Adipose tissue (tissue), 3 donors: ENCODE results near the gene ARID3B. TPM values are rescaled to one million over a fixed set of nuclear protein-coding genes. Genes with fewer than 3 reads are reported as not detected.
"Not testable (repeated sequence)": the region's sequence is repeated elsewhere in the genome, so short reads cannot be mapped to it uniquely, and the experiment has no call there.

Experiments
- H3K27ac ChIP-seq: one replicate; pipeline ENCODE4 v1.5.1; 2013; ENCODE audit warnings: low read depth, low read length
- WGBS, 3 donors: extraction: QIAGEN DNeasy Blood & Tissue Kit; methylation state at CpG; one replicate each; pipeline ENCODE4 v1.1.7; 2013; 5-methylcytosine and 5-hydroxymethylcytosine counted together
- polyA plus RNA-seq, 3 donors: library from polyadenylated mRNA; stranded (reverse); fragments of 200-250 nt; gene quantifications; one replicate each; pipeline ENCODE4 v1.2.3, GENCODE V29; 2013
- donor health status: healthy with polysubstance abuse.
- donor health status: Bipolar disorder and iron deficiency.
- donor health status: healthy.

Gene ARID3B
- polyA plus RNA-seq, 3 donors = 2.1 to 3.0 (median 2.6) TPM

- 64 to 79% (median 73%) methylated on average over 8 of the region's 8 CpGs for WGBS, 3 donors
- no peak overlapping the region for H3K27ac ChIP-seq
Observed at GRCh38 chr15:74529921-74530320, 11.1 kb upstream of the ARID3B start.

- H3K27ac ChIP-seq = no peak overlapping the region
- WGBS, 3 donors = 84 to 97% (median 86%) methylated on average over 2 of the region's 2 CpGs
Observed at GRCh38 chr15:74530771-74531143, 10.3 kb upstream of the ARID3B start.

DNA sequence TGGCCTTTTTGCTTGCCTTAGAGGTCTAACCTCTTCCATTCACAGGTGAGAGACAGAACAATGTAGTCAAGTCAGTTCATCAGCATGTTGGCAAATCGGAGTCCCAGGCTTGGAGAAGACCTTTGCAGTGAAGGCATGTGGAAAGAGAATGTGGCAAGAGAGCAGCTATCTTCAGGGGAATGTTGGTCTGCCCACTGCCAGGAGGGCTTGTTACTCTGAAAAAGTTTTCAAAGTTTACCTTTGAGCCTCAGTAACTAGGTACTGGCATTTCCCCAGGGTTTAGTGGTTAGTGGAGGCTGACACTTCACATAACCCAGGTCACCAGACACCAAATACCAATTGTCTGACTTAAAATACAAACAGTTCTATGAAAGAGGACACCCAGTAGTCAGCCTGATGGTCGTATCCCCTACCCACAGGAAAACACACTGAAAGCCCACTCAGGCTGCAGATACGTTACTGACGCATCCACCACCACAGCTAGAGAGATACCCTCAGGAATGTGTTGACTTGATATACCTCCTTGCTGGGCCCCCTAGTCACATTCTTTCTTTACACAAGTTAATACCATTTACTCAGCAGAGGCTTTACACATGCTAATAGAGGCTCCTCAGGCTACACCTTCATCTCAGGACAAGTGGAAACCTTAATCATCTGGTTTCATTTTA lies 9.7 kb upstream of the ARID3B start:
- no peak overlapping the region for H3K27ac ChIP-seq
- WGBS, 3 donors = 81 to 86% (median 81%) methylated on average over 4 of the region's 4 CpGs

GRCh38 chr15:74535388-74536084 lies 5.5 kb upstream of the ARID3B start:
- WGBS, 3 donors = 63 to 74% (median 71%) methylated on average over 3 of the region's 3 CpGs
- H3K27ac ChIP-seq = no peak overlapping the region

GRCh38 chr15:74537736-74538135 lies 3.3 kb upstream of the ARID3B start:
- no peak overlapping the region for H3K27ac ChIP-seq
- 95 to 98% (median 95%) methylated on average over 1 of the region's 1 CpG for WGBS, 3 donors

DNA sequence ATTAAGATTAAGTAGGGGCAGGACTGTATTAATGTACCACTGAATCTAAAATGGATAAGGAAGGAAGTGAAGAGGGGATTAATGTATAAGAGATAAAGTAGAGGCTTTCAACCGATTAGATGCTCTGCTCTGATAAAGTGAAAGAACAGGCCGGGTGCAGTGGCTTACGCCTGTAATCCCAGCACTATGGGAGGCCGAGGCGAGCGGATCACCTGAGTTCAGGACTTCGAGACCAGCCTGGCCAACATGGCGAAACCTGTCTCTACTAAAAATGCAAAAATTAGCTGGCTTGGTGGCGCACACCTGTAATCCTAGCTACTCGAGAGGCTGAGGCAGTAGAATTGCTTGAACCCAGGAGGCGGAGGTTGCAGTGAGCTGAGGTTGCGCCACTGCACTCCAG lies 1.5 kb upstream of the ARID3B start:
- not testable (repeated sequence) for H3K27ac ChIP-seq
- WGBS, 3 donors = 88 to 93% (median 92%) methylated on average over 12 of the region's 12 CpGs

DNA sequence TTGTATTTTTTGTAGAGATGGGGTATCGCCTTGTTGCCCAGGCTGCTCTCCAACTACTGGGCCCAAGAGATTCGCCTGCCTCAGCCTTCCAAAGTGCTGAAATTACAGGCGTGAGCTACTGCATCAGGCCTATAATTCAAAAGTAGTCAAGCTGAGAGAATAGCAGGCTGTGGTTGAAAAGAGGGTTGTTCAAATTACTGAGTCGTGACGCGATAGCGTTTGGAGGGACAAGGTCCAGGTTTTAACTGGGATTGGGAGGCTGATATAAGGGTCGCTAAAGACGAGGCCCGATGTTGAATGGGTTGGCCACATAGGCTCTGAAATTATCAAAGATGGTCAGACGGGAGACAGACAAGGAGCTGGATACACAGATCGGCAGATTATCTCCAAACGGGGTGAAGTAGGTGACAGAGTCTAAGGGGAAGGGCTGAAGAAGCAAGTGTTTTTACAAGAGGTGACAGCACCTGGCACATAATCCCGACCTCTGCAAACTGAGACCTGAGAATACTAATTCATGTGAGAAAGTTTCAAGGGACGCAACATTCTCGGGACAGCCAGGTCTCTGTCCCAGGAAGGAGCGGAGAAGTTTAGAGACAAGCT lies 759 bp upstream of the ARID3B start:
- no peak overlapping the region for H3K27ac ChIP-seq
- WGBS, 3 donors = 4 to 6% (median 4%) methylated on average over 17 of the region's 17 CpGs

- no peak overlapping the region for H3K27ac ChIP-seq
- WGBS, 3 donors = 2 to 3% (median 3%) methylated on average over 20 to 21 of the region's 21 CpGs
Observed at GRCh38 chr15:74541494-74542165, 610 bp downstream of the ARID3B start.

DNA sequence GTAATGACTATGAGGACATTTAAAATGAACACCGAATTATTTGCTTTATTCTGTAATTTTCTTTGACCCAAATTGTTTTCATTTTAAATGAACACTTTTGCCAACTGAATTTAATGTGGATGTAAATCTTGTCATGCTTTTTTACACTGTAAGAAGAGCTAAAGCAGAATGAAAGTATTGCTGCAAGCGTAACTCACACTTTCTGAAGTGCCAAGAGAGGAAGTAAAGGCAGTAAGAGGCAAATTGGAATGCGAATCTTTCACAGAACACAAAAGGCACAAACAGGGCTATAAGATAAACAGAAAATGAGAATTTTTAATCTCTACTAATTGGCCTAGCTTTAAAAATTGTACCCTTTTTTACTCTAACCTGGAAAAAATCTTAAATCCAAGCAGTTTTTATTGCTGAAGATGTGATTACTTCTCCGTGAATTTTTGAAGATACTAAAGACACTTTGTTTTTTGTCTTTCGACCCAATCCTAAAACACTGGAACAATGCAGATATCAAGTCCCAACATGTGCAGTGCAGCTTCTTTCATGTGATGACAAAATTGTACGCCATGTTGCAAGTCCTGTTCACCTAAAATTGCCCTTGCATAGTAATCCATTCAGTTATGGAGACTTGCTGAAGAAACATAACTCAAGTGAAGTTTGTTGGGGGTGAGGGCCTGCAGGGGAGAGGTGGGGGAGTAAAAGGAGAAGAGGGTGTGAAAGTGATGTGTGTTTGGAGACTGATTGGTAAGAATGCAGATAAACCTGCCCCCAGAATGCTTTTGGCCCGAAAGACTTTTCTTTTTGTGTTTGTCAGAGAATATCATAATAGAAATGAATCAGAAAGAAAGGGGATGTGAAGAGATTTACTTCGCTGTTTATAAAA lies 1.4 kb downstream of the ARID3B start:
- H3K27ac ChIP-seq = no peak overlapping the region
- WGBS, 3 donors = 66 to 70% (median 66%) methylated on average over 8 of the region's 8 CpGs

DNA sequence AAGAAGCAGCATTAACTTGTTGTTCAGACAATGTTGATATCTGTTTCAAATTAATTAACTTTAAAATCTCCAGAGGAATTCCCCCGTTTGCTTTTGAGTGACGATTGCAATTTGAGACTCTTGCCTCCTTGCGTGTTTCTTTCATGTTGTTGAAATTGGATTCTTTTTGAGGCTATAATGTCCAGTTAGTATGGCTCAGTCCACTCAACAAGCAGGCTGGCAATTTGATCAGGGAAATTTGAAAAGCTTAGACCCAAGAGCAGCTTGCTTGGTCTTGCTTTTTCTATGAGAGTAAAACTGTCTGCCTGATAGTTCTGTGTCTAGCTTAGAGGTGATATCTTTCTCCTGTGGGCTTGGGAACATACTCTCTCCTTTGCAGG lies 2.0 kb downstream of the ARID3B start:
- no peak overlapping the region for H3K27ac ChIP-seq
- 42 to 83% (median 80%) methylated on average over 3 of the region's 3 CpGs for WGBS, 3 donors

DNA sequence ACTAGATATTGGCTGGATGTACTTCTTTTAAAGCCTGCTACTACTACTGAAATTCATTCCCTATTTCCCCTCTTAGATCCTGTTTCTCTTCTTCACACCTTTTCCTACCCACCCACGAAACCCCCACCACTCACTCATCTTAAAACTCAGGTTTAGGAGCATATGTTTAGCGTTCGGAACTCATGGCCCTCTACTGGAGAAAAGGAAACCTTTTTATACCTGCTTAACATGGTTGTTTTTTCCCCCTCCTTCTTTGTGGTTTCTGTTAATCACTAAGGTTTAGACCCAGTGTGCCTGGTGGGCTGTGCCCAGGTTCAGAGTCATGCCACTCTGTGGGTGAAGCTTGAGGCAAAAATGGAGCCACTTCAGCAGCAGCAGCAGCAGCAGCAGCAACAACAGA lies 2.6 kb downstream of the ARID3B start:
- 37 to 59% (median 58%) methylated on average over 3 of the region's 3 CpGs for WGBS, 3 donors
- H3K27ac ChIP-seq = no peak overlapping the region

- no peak overlapping the region for H3K27ac ChIP-seq
Observed at GRCh38 chr15:74545086-74545485, 4.1 kb downstream of the ARID3B start.

DNA sequence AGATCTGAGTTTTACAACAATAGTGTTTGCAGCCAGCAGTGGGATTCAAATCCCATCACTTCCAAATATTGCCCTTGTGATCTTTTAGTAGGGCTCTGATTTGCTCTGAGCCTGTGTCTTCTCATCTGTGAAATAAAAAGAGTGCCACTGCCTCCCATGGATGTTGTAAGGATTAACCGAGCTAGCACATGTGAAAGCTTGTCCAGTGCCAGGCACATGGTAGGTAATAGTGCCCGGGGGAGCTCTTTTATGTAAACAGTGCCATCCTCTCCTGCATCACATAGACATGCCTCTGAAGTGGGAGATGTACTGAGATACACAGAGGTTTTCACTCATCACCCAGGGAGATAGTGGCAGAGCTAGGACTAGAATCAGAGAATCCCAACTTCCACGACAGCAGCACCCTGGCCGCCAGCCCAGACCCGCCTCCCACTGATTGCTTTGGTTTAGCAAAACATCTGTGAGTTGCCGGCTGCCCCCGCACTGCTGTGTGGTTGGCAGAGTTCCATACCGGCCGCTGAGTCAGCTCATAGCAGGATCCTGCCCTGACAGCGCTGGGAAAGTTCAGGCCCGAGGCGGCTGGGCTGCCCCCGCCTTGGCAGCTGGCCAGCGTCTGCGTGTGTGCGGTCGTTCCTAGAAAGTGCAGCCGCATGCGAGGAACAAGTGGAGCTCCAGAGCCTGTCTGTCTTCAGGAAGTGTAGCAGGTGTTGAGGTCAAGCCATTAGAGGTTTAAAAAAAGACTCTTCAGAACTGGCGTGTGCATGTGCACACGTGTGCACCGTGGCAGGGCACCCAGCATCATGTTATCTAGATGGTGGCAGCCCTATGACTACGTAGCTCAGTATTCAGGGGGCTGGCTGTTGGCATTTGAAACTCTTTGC lies 5.0 kb downstream of the ARID3B start:
- H3K27ac ChIP-seq = no peak overlapping the region
- 1% methylated on average over 23 of the region's 23 CpGs for WGBS, 3 donors

DNA sequence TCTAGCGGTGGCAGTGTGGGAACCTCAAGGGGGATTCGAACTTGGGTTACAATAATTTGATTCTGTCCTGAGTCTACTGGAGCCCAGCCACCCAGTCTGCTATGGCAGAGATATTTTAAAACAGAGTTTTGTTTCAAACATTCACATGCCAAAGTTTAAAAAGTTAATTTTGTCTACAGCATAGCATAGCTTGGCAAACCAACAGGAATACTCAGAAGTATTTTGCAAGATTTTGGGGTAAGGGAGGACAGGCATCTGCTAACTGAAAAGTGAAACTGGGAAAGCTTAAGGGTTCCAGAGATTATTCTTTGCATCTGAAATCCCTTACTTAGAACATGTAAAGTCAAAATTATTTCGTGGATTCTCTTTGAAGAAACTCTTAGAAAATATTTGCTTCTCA lies 6.6 kb downstream of the ARID3B start:
- no peak overlapping the region for H3K27ac ChIP-seq
- WGBS, 3 donors = 77 to 86% (median 84%) methylated on average over 3 of the region's 3 CpGs

DNA sequence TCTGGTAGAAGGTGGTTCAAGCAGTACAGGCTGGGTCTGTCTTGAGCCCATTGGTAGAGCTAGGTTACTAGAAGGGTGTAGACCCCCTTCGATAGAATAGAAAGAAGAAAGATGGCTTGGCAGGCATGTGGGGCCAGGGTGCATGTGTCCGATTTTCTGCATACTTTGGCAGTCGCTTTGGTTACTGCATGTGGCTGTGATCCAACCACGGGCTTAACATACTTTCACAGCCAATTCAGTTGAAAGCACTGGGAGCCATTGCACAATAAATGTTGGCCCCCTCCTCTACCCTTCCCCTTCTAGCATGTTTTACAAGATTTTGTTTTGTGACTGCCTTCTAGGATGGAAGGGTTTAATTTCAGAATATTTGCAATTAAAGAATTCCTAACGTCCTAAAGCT lies 7.2 kb downstream of the ARID3B start:
- WGBS, 3 donors = 66 to 72% (median 66%) methylated on average over 5 of the region's 5 CpGs
- H3K27ac ChIP-seq = no peak overlapping the region

GRCh38 chr15:74549816-74550215 lies 8.8 kb downstream of the ARID3B start:
- H3K27ac ChIP-seq = no peak overlapping the region
- WGBS, 3 donors = 62 to 94% (median 68%) methylated on average over 5 of the region's 5 CpGs

DNA sequence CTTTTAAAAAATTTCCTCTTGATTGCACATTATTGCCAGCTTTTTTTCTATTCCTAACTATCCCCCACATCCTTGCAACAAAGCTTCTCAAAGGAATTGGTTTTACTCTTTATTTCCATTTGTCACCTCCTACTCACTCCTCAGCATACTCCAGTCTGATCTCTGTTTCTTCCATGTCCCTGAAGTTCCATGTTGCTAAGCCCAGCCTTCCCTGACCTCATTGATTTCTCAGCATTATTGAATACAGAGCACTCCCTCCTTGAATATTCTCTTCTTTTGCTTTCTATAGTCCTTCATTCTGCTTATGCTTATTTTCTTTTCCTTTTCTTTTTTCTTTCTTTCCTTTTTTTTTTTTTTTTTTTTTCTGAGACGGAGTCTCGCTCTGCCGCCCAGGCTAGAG lies 10.7 kb downstream of the ARID3B start:
- 92 to 100% (median 97%) methylated on average over 3 of the region's 3 CpGs for WGBS, 3 donors
- no peak overlapping the region for H3K27ac ChIP-seq
